Iris pigment epithelial cell (primary cell): ENCODE results near the gene YY1AP1.
"Not testable (repeated sequence)": the region's sequence is repeated elsewhere in the genome, so short reads cannot be mapped to it uniquely, and the experiment has no call there.

ENCODE experiments used
- DNase-seq: peaks from one replicate; pipeline ENCODE4 v3.0.0-alpha.2; 2011; ENCODE audit warnings: low read depth

YY1AP1 gene

DNA sequence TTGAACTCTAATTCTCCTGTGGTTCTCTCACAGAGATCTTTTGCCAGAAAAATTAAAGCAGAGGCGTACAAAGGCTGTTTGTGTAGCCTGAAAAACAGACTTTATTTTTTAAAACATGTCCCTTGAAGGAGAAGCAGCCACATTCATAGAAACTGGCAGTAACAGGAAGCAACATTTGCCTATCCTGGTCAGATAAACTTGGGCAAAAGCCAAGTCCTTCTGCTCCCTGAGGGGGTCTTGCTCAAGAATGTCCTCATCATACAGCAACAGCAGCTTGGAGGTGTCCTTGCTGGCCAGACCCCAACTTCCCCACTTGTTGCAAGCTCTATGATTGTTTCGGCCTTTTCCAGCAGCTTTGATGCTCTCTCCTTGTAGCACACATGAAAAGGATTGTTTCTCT, 42.3 kb downstream of the YY1AP1 start:
- DNase-seq: peak; percentile 38

DNA sequence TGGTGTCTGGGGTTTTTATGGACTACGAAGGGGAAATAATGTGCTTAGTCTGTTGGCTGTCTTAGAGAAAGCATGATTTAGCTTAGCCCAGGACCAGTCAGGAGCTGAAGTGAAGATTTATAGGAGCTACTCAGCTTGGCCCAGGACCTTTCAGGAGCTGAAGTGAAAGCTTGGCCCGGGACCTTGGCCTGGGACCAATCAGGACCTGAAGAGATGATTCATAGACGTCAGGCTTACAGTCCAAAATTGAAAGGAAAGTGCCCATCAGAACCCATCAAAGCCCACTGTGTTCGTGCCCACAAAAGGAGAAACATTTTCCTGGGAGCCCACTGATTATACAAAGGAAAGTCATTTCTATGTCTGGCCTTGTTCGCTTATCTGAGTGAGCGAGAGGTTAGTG, 42.9 kb downstream of the YY1AP1 start:
- peak; percentile 35 for DNase-seq

DNA sequence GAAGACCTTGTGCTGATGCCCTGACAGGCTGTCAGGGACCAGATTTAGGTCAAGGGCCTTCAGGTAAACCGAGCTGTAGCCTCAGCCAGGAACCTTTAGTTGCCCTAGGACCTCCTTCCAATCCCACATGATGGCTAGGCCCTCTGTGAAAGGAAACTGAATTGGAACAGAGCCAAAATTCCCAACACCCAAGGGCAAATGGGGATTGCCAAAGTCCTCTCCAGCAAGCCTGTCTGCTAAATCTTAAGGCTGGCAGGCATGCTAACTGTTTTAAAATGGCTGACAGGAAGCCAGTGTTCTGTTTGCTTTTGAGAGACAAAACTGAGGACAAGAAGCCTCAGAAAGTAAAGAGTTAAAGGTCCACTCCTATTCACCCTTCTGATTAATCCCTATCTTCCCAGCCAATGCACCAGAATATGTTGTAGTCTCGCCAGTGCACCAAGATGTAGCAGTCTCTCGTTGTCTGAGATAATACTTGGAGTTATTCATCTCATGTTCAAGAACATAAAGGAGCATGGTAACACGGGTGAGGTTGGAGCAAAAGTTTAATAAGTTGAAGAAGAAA, 43.5 kb downstream of the YY1AP1 start:
- DNase-seq: no peak

DNA sequence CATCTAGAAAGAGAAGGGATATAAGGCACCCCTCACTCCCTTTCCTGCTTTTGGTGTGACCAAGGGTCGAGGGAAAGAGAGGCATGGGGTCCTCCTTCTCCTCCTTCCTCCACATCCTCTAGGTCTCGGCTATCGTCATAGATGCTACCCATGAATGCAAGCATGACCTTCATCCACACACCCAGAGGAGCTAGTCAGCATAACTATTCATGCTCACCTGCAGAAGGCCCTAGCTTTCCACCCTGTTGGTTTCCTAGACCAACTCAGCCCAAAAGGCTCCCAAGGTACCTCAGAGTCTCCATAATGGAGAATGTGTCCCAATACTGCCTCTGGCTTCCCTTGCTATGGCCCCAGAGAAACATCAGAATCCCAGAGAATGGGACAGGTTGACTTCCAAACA, 45.3 kb downstream of the YY1AP1 start:
- no peak for DNase-seq

DNA sequence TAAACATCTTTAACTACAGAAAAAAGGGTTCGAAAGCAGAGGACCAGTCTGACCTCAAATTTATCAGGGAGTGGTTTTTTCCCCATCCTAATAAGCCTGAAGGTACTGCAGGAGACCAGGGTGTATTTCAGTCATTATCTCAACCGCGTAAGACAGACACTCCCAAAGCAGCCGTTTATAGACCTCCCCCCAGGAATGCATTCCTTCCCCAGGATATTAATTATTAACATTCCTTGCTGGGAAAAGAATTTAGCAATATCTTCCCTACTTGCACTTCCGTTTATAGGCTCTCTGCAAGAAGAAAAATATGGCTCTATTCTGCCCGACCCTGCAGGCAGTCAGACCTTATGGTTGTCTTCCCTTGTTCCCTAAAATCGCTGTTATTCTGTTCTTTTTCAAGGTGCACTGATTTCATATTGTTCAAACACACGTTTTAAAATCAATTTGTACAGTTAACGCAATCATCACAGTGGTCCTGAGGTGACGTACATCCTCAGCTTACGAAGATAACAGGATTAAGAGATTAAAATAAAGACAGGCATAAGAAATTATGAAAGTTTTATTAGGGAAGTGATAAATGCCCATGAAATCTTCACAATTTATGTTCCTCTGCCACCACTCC, 45.9 kb downstream of the YY1AP1 start:
- not testable (repeated sequence) for DNase-seq

DNA sequence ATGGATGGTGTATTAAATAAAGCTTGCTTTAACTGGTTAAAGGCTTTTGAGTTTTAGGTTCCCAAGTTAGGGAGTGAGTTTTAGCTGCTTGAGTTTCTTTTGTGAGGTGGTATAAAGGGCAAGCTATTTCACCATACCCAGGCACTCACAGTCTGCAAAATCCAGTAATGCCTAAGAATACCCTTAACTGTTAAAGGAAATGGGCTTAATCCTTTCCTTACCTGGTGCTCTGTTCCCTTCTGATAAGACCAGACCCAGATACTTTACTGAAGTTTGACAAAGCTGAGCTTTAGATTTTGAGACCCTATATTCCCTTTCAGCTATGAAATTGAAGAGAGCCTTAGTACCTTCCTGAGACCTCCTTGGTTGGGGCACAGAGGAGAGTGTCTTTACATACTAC, 48.2 kb downstream of the YY1AP1 start:
- DNase-seq: no peak

DNA sequence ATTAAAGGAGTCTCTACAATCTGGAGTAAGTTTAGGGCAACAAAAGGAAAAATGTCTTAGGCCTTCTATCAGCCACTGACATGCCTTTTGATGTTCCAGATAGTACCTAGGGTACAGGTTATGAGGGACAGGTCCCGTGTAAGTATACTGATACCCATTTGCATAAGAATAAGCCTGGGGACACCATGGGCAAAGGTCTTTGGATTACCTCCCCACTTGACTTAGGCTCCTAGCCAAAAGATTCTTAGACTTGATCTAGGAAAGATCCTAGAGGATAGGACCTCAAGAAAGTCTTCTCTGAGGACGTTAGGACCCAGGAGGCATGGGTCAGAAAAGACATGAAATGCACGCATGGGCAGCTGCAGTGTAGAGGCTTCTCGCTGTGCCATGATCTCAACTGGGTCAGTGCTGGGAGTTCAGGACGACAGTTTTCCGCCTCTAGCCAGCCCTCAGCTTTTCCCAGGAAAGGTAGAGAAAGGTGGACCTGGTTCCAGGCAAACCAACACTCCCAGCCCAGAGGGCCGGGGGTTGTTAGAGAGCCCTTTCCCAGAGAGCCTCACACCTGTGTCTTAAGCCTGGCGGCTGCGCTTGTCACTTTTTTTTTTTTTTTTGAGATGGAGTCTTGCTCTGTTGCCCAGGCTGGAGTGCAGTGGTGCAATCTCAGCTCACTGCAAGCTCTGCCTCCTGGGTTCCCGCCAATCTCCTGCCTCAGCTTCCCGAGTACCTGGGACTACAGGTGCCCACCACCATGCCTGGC, 52.0 kb downstream of the YY1AP1 start:
- DNase-seq: no peak

DNA sequence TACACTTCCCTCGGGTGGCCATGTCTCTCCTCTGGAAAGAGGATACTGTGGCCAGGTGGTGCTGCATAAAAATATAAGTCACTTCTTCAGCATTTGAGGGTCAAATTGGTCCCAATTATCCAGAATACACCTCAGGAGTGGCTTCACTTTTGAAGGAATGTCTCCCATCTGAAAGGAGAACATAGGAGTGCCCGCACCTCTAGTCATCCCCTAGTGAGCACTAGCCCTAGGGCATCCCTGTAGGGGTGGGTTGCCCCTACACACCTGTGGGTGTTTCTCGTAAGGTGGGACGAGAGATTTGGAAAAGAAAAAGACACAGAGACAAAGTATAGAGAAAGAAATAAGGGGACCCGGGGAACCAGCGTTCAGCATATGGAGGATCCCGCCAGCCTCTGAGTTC, 62.1 kb downstream of the YY1AP1 start:
- DNase-seq: not testable (repeated sequence)

DNA sequence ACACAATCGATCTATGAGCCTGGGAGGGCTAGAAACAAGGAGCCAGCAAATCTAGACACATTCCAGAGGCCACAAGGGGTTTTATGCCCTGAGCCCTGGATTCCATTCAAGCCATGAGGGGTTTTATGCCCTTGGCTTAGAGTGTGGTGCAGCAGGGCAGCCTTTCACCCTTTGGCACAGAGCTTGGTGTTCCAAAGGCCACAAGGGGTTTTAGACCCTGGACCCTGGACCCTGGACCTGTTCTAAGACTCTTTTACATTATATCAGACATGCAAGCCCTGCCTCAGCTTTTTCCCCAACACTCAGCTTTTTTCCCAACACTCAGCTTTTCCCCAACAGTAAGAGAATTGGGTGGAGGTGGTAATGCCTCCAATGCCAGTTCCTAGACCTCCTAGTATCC, 65.2 kb downstream of the YY1AP1 start:
- no peak for DNase-seq

DNA sequence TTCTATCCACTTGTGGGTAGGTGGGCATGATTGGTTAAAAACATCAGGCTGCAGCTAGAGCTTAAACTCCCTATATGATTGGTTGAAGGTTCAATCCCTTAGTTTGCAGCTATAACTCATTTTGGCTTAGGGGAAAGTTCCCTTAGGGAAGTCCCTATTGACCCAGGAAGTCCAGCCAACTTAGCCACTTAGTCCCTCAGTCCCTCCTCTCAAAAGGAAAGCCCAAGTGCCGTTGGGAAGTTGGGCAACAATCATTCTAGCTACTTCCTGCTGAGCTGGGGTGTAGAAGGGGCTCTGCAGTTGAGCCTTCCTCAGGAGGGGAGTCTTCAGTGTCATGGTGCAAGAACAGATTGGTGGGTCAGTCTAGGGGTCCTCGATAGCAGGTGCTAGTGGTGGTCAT, 66.4 kb downstream of the YY1AP1 start:
- no peak for DNase-seq

DNA sequence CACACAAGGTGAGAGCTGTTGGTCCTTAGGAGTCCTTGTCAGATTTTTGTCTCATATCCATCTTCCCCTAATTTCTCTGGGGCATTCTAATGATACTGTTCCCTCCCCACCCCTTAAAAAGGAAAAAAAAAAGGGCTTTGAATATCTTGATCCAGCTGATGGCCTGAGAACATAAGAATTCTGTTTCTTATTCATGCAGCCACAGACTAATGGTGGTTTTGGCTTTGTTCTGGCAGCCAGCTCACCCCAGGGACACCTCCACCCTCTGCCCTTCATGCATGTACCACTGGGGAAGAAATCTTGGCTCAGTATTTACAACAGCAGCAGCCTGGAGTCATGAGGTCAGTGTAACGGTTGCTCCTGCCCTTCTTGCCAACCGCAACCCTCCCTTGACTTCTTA, 75.3 kb downstream of the YY1AP1 start:
- DNase-seq: not testable (repeated sequence)

DNA sequence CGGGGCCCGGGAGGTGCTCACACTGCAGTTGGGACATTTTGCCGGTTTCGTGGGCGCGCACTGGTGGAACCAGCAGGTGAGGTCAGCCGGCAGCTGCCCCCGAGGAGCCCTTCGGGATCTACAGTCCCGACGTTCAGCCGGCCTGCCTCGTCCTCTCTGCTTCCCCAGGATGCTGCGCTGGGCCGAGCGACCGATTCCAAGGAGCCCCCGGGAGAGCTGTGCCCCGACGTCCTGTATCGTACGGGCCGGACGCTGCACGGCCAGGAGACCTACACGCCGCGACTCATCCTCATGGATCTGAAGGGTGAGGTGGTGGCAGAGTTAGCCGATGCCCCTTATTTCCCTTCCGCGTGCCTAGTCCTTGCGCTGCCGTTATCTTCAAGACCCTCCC, 78.3 kb downstream of the YY1AP1 start:
- not testable (repeated sequence) for DNase-seq

DNA sequence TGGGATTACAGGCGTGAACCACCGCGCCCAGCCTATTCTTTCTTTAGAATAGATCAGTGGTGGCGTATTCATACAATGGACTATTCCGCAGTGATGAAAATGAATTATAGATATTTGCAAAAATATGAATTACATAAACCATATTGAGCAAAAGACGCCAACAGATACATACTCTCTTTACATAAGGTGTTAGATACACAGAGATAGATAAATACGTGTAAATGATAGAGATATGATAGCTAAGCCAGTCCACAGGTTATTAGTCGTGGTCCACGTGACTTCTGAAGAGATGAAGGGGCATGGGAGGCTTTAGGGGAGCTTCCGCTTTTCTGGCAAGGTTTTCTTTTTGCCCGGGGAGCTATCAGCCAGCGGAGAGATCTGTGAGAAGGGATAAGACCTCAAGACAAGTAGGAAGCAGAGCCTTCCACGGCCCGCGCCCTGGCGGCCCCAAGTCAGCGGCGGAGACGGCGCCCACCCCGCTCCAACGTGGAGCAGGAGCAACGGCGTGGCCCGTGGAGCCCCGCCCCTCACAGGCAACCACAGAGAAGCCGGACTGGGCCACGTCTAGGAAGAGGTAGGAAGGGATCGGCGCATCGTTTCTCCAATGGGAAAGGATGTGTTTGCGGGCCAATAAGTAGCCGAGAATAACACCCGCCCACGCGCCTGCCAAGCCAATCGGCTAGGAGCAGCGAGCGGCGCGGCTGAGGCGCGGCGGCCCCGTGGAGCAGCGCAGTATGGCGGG, 78.9 kb downstream of the YY1AP1 start, which contains the start of gene MSTO1:
Gene MSTO1, plus strand, starts transcription at position 704 of the 742 bp plus-strand sequence. Its CDS starts 31 bp downstream, at position 735.
- peak; percentile 99 for DNase-seq
